DMS114 treated with DMSO at 0.1 percent for 48 hours (cell line): ENCODE data around the gene APLF.
"Not testable (repeated sequence)": the region's sequence is repeated elsewhere in the genome, so short reads cannot be mapped to it uniquely, and the experiment has no call there.

Source experiments
- DNase-seq: peaks from one replicate; lab custom pipeline; 2025; ENCODE audit not compliant: unreplicated experiment; lab: John Stamatoyannopoulos, UW

APLF gene

GRCh38 chr2:68574202-68574791 lies 106.9 kb downstream of the APLF start:
- DNase-seq = no peak

- no peak for DNase-seq
Observed at GRCh38 chr2:68577183-68577582, 109.8 kb downstream of the APLF start.

- DNase-seq = no peak
Observed at GRCh38 chr2:68579689-68580088, 112.3 kb downstream of the APLF start.

- DNase-seq = no peak
Observed at GRCh38 chr2:68588589-68588988, 121.2 kb downstream of the APLF start.

GRCh38 chr2:68589963-68590362 lies 122.6 kb downstream of the APLF start:
- DNase-seq = no peak

- DNase-seq = no peak
Observed at GRCh38 chr2:68590702-68591101, 123.3 kb downstream of the APLF start.

GRCh38 chr2:68591225-68591624 lies 123.8 kb downstream of the APLF start:
- DNase-seq = no peak

GRCh38 chr2:68594041-68594440 lies 126.7 kb downstream of the APLF start:
- DNase-seq = no peak

GRCh38 chr2:68594674-68595492 lies 127.5 kb downstream of the APLF start:
- DNase-seq = peak; percentile 4

- not testable (repeated sequence) for DNase-seq
Observed at GRCh38 chr2:68595493-68595785, 128.1 kb downstream of the APLF start.

GRCh38 chr2:68600495-68600894 lies 133.1 kb downstream of the APLF start:
- DNase-seq = not testable (repeated sequence)

GRCh38 chr2:68603059-68603458 lies 135.7 kb downstream of the APLF start:
- no peak for DNase-seq

GRCh38 chr2:68604077-68604476 lies 136.7 kb downstream of the APLF start:
- no peak for DNase-seq

GRCh38 chr2:68605939-68606338 lies 138.6 kb downstream of the APLF start:
- no peak for DNase-seq

- no peak for DNase-seq
Observed at GRCh38 chr2:68606759-68607158, 139.4 kb downstream of the APLF start.

GRCh38 chr2:68607837-68608236 lies 140.5 kb downstream of the APLF start:
- DNase-seq = no peak

GRCh38 chr2:68612765-68613519 lies 145.6 kb downstream of the APLF start:
- no peak for DNase-seq

GRCh38 chr2:68620772-68621171 lies 153.4 kb downstream of the APLF start:
- DNase-seq = no peak

- DNase-seq = no peak
Observed at GRCh38 chr2:68623820-68624219, 156.4 kb downstream of the APLF start.

- no peak for DNase-seq
Observed at GRCh38 chr2:68627615-68628014, 160.2 kb downstream of the APLF start.
